ENCODE measurements around the gene SPAG9.

DNA sequence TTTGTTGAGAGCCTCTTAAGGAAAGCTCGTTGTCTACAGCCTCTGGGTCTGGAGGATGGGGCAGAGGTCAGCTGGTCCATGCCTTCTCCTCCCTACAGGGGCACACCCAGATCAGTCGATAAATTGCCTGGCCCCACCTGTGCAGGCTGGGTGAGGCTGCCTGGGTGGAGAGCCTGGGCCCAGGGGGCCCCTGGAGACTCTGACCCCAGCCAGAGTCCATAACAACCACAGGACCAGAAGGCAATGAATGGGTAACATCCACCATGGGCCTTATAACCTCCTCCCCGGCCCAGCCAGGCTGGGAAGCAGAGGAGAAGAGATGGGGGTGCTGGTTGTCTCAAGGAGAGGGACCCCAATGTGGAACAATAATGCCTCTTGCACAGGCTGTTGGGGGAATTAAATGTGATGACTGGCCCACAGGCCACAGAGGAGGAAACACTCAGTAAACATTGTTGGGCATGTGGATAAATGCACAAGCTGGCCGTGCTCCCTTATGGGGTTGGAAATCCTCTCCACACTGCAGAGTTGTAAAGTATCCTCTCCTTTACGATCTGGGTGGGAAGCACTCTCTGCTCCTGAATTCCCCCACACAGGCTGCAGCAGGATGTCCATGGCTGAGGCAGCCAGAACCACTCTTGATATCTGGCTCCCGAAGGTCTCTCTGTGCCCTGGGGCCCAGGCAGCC, 197.8 kb downstream of the SPAG9 start:
- TF ChIP-seq, protein P1, sequence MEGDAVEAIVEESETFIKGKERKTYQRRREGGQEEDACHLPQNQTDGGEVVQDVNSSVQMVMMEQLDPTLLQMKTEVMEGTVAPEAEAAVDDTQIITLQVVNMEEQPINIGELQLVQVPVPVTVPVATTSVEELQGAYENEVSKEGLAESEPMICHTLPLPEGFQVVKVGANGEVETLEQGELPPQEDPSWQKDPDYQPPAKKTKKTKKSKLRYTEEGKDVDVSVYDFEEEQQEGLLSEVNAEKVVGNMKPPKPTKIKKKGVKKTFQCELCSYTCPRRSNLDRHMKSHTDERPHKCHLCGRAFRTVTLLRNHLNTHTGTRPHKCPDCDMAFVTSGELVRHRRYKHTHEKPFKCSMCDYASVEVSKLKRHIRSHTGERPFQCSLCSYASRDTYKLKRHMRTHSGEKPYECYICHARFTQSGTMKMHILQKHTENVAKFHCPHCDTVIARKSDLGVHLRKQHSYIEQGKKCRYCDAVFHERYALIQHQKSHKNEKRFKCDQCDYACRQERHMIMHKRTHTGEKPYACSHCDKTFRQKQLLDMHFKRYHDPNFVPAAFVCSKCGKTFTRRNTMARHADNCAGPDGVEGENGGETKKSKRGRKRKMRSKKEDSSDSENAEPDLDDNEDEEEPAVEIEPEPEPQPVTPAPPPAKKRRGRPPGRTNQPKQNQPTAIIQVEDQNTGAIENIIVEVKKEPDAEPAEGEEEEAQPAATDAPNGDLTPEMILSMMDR (IDR thresholded peaks at IDR 0.05 in 4 of 5, conservative IDR thresholded peaks at IDR 0.05 in 1 of 5), result no peak
- TF ChIP-seq POLR2A (IDR thresholded peaks at IDR 0.05), result no peak

All from gastrocnemius medialis (tissue), 4 donors.